Caco-2 (cell line): ENCODE measurements around the gene NDUFB3. TPM values are rescaled to one million over a fixed set of nuclear protein-coding genes. Genes with fewer than 3 reads are reported as not detected.

Source experiments
- BruUV-seq: library from RNA; stranded (reverse); fragments of 400-500 nt; replicated peaks from 2 replicates; lab custom pipeline; 2021; lab: Mats Ljungman, UMichigan
- CTCF ChIA-PET: fragments of 300-600 bp; sonication (Branson Sonifier 250); formaldehyde crosslinking; loops from one replicate; lab custom pipeline; 2022; ENCODE audit warnings: antibody characterized with exemption; lab: Charles Lee
- POLR2A ChIA-PET: fragments of 300-600 bp; sonication (Branson Sonifier 250); formaldehyde crosslinking; loops from one replicate; lab custom pipeline; 2022; ENCODE audit warnings: antibody characterized with exemption; lab: Charles Lee
- DNase-seq, 2 experiments: peaks; one replicate each; pipeline versions ENCODE4 v3.0.0 to v3.0.0-alpha.2; 2020 to 2022
- H3K27me3 ChIP-seq: replicated peaks from 2 replicates; pipeline ENCODE4 v1.6.0; 2011; ENCODE audit warnings: low read length; ENCODE audit not compliant: control insufficient read depth, insufficient read depth
- H3K36me3 ChIP-seq: 2 replicates; pipeline ENCODE4 v1.5.1; 2011; ENCODE audit warnings: low read length; ENCODE audit not compliant: control insufficient read depth, insufficient read depth
- H3K4me1 ChIP-seq: fragments of 250-450 bp; sonication (Bioruptor Pico); 2 replicates; pipeline ENCODE4 v1.5.1; 2020; ENCODE audit warnings: mild to moderate bottlenecking
- H3K4me3 ChIP-seq: 2 replicates; pipeline ENCODE4 v1.5.1; 2011; ENCODE audit warnings: low read depth, mild to moderate bottlenecking, control low read depth, low read length
- H3K9me3 ChIP-seq: fragments of 250-450 bp; sonication (Bioruptor Pico); 2 replicates; pipeline ENCODE4 v1.5.1; 2020; ENCODE audit warnings: mild to moderate bottlenecking, moderate library complexity
- H3K27ac Mint-ChIP-seq: one replicate; pipeline ENCODE4 v1.8.0; 2022; ENCODE audit warnings: mixed read lengths; ENCODE audit not compliant: unreplicated experiment
- H3K27me3 Mint-ChIP-seq: one replicate; pipeline ENCODE4 v1.8.0; 2022; ENCODE audit warnings: mixed read lengths; ENCODE audit not compliant: insufficient read depth, unreplicated experiment
- H3K36me3 Mint-ChIP-seq: one replicate; pipeline ENCODE4 v1.8.0; 2022; ENCODE audit warnings: mild to moderate bottlenecking, mixed read lengths; ENCODE audit not compliant: insufficient read depth, unreplicated experiment
- H3K4me1 Mint-ChIP-seq: one replicate; pipeline ENCODE4 v1.8.0; 2022; ENCODE audit warnings: low read depth, mixed read lengths; ENCODE audit not compliant: unreplicated experiment
- H3K4me3 Mint-ChIP-seq: one replicate; pipeline ENCODE4 v1.8.0; 2022; ENCODE audit warnings: mild to moderate bottlenecking, moderate library complexity, mixed read lengths; ENCODE audit not compliant: unreplicated experiment
- H3K9me3 Mint-ChIP-seq: one replicate; pipeline ENCODE4 v1.8.0; 2022; ENCODE audit warnings: mixed read lengths; ENCODE audit not compliant: unreplicated experiment
- intact Hi-C: fragments of 100-400 bp; cut with micrococcal nuclease; formaldehyde crosslinking; loops from one replicate; pipeline ENCODE4 v1.10.0; 2022; ENCODE audit not compliant: unreplicated experiment
- total RNA-seq: library from RNA; stranded (reverse); gene quantifications from 2 replicates; pipeline ENCODE4 v1.2.3, GENCODE V29; 2022
- TF ChIP-seq, protein P1 (sequence below), 2 experiments: fragments of 200-600 bp in 1 of 2; IDR thresholded peaks; 1 replicate in 1 of 2; 2 replicates in 1 of 2; pipeline versions ENCODE4 v1.5.1 to v1.8.0; 2011 to 2022; ENCODE audit warnings: antibody characterized with exemption in 1 of 2, control low read depth in 1 of 2, inconsistent platforms in 1 of 2, low read depth in 1 of 2, low read length in 1 of 2, mild to moderate bottlenecking in 1 of 2, moderate library complexity in 1 of 2; ENCODE audit not compliant: insufficient read depth in 1 of 2, severe bottlenecking in 1 of 2, unreplicated experiment in 1 of 2

The NDUFB3 gene
- total RNA-seq, 1 experiment from 2014 or later = 117 TPM

DNA sequence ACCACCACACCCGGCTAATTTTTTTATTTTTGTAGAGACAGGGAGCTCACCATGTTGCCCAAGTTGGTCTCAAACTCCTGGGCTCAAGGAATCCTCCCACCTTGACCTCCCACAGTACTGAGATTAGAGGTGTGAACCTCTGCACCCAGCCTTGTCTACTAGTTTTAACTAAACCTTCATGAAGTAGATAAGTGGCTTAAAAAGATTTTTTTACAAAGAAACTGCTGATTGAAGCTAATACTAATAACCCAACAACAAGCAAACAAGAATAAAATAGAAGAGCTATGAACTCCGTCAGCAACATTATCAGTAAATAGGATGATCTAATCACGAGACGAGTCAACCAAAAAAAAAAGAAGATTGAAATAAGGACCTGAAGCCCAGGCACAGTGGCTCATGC lies 18.8 kb downstream of the NDUFB3 start:
- no TSS peak for BruUV-seq
- Histone ChIP-seq H3K4me1 (no peaks in the 10 kb centered on the region), H3K9me3 (no peaks in the 10 kb centered on the region), H3K4me3 (no peak overlapping the region), H3K36me3 (no peaks in the 10 kb centered on the region), H3K27me3 (no peaks in the 10 kb centered on the region)
- intact Hi-C loops = no loop called here
- no peak for DNase-seq
- CTCF ChIA-PET = interaction anchor here (0.7 to 1.2 kb wide), 2 partner anchors 68 to 132 kb away, joined by 3 read pairs; no protein-coding TSS in a partner anchor
- no peaks in the 10 kb centered on the region for H3K4me1 Mint-ChIP-seq
- H3K36me3 Mint-ChIP-seq = peaks cover 37% of the 10 kb centered on the region
- no peak overlapping the region for H3K27ac Mint-ChIP-seq
- H3K9me3 Mint-ChIP-seq = no peaks in the 10 kb centered on the region
- H3K4me3 Mint-ChIP-seq = no peak overlapping the region
- TF ChIP-seq, protein P1, sequence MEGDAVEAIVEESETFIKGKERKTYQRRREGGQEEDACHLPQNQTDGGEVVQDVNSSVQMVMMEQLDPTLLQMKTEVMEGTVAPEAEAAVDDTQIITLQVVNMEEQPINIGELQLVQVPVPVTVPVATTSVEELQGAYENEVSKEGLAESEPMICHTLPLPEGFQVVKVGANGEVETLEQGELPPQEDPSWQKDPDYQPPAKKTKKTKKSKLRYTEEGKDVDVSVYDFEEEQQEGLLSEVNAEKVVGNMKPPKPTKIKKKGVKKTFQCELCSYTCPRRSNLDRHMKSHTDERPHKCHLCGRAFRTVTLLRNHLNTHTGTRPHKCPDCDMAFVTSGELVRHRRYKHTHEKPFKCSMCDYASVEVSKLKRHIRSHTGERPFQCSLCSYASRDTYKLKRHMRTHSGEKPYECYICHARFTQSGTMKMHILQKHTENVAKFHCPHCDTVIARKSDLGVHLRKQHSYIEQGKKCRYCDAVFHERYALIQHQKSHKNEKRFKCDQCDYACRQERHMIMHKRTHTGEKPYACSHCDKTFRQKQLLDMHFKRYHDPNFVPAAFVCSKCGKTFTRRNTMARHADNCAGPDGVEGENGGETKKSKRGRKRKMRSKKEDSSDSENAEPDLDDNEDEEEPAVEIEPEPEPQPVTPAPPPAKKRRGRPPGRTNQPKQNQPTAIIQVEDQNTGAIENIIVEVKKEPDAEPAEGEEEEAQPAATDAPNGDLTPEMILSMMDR (IDR thresholded peaks at IDR 0.05; ENCODE audit: insufficient read depth in 1 of 2, low read depth in 1 of 2, low read length in 1 of 2, severe bottlenecking in 1 of 2, unreplicated experiment in 1 of 2) = no peak
- H3K27me3 Mint-ChIP-seq = no peaks in the 10 kb centered on the region
- POLR2A ChIA-PET = interaction anchor here (0.6 kb wide), 1 partner anchor 187 kb away, joined by 4 read pairs; no protein-coding TSS in a partner anchor

DNA sequence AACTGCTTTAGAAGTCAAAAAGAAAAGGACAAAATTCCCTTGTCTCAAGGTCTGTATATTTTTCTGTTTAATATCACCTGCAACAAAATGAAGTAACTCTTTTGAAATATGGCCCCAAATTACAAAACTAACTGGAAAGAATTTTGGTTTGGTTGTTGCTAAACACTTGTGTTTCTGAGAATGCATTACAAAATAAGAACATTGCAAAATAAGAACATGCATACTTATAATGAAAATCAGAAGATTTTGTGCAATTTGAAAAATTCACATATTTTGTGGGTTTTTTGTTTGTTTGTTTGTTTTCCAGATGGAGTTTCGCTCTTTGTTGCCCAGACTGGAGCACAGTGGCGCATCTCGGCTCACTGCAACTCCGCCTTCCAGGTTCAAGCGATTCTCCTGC lies 21.8 kb downstream of the NDUFB3 start:
- Histone ChIP-seq H3K27me3 (no peaks in the 10 kb centered on the region), H3K4me1 (no peaks in the 10 kb centered on the region), H3K9me3 (no peaks in the 10 kb centered on the region), H3K4me3 (no peak overlapping the region), H3K36me3 (no peaks in the 10 kb centered on the region)
- BruUV-seq = no TSS peak
- intact Hi-C loops = no loop called here
- peaks cover 16% of the 10 kb centered on the region for H3K36me3 Mint-ChIP-seq
- H3K4me1 Mint-ChIP-seq = no peaks in the 10 kb centered on the region
- POLR2A ChIA-PET = no interaction called here
- H3K9me3 Mint-ChIP-seq = no peaks in the 10 kb centered on the region
- TF ChIP-seq, protein P1 (IDR thresholded peaks at IDR 0.05; ENCODE audit: insufficient read depth in 1 of 2, low read depth in 1 of 2, low read length in 1 of 2, severe bottlenecking in 1 of 2, unreplicated experiment in 1 of 2) = no peak
- H3K4me3 Mint-ChIP-seq = no peak overlapping the region
- H3K27ac Mint-ChIP-seq = no peak overlapping the region
- H3K27me3 Mint-ChIP-seq = no peaks in the 10 kb centered on the region
- DNase-seq = no peak
- CTCF ChIA-PET = interaction anchor here (0.6 kb wide), 1 partner anchor 9 kb away, joined by 5 read pairs; no protein-coding TSS in a partner anchor

DNA sequence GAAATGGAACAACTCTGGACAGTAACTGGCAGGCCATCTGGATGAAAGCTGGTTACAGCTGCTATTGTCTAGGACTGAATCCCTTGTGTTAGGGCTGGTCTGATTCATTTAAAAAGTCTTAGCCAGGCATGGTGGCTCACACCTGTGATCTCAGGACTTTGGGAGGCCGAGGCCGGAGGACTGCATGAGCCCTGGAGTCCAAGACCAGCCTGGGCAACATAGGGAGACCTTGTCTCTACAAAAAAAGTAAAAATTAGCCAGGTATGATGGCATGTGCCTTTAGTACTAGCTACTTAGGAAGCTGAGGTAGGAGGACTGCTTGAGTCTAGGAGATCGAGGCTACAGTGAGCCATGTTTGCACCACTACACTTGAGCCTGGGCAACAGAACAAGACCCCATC lies 28.7 kb downstream of the NDUFB3 start:
- Mint-ChIP-seq H3K27me3 (no peaks in the 10 kb centered on the region), H3K4me1 (no peaks in the 10 kb centered on the region), H3K4me3 (no peak overlapping the region), H3K36me3 (no peaks in the 10 kb centered on the region), H3K27ac (no peak overlapping the region), H3K9me3 (no peaks in the 10 kb centered on the region)
- H3K4me1 ChIP-seq = no peaks in the 10 kb centered on the region
- BruUV-seq = no TSS peak
- H3K4me3 ChIP-seq = no peak overlapping the region
- H3K9me3 ChIP-seq = no peaks in the 10 kb centered on the region
- H3K27me3 ChIP-seq = no peaks in the 10 kb centered on the region
- H3K36me3 ChIP-seq = no peaks in the 10 kb centered on the region
- intact Hi-C loops = no loop called here
- CTCF ChIA-PET = interaction anchor here (0.6 kb wide), 1 partner anchor 60 kb away, joined by 4 read pairs; no protein-coding TSS in a partner anchor
- TF ChIP-seq, protein P1 (IDR thresholded peaks at IDR 0.05; ENCODE audit: insufficient read depth in 1 of 2, low read depth in 1 of 2, low read length in 1 of 2, severe bottlenecking in 1 of 2, unreplicated experiment in 1 of 2) = no peak
- no peak for DNase-seq
- POLR2A ChIA-PET = interaction anchor here (0.6 kb wide), 1 partner anchor 12 kb away, joined by 4 read pairs; no protein-coding TSS in a partner anchor
